ENCODE measurements around the gene TMEM245. TPM values are rescaled to one million over a fixed set of nuclear protein-coding genes. Genes with fewer than 3 reads are reported as not detected.
"Not testable (repeated sequence)": the region's sequence is repeated elsewhere in the genome, so short reads cannot be mapped to it uniquely, and the experiment has no call there.

Gene TMEM245
- total and polyA plus RNA-seq, 10 of the 15 experiments (the other 5 are each of a cell fraction or from before 2014, with no cell fraction given), result 7.4 to 36.1 (median 19.0) TPM

- ATAC-seq (no peak), DNase-seq (ENCODE audit: low read depth, low spot score) (no peak), FAIRE-seq (no peak)
- intact Hi-C loops (cut with micrococcal nuclease; ENCODE audit: unreplicated experiment), result no loop called here
- Histone ChIP-seq H3K9me3 (replicated peaks; ENCODE audit: control insufficient read depth, insufficient read depth, low read length) (no peaks in the 10 kb centered on the region; the same call in 2 of the 3 replicates), H3K4me1 (ENCODE audit: control insufficient read depth, insufficient read depth, low read length) (no peaks in the 10 kb centered on the region), H3K79me2 (ENCODE audit: control insufficient read depth, insufficient read depth, low read length) (no peaks in the 10 kb centered on the region), H3K36me3 (ENCODE audit: control insufficient read depth in 2 of 2, insufficient read depth in 2 of 2, low read length in 1 of 2) (no peaks in the 10 kb centered on the region; a peak in 1 of 4 replicates), H2AFZ (ENCODE audit: control insufficient read depth, low read depth, low read length) (no peak overlapping the region), H3K4me2 (ENCODE audit: control insufficient read depth, insufficient read depth) (no peak overlapping the region), H3K27me3 (replicated peaks in 1 of 2; ENCODE audit: control insufficient read depth in 2 of 2, insufficient read depth in 2 of 2, low read length in 1 of 2) (no peaks in the 10 kb centered on the region), H3K9ac (ENCODE audit: control insufficient read depth, insufficient read depth, low read length) (no peak overlapping the region), H3K27ac (ENCODE audit: control insufficient read depth, insufficient read depth) (no peak overlapping the region), H4K20me1 (ENCODE audit: control insufficient read depth, insufficient read depth) (no peaks in the 10 kb centered on the region), H3K4me3 (no peak overlapping the region)
- ChIA-PET SMC1A (ENCODE audit: uncharacterized antibody, unreplicated experiment) (no interaction called here), POLR2A (no interaction called here), RAD21 (ENCODE audit: unreplicated experiment) (no interaction called here), CTCF (no interaction called here)
- 97% methylated on average over 3 of the region's 3 CpGs for WGBS (ENCODE audit: insufficient coverage, insufficient replicate concordance, low lambda C conversion rate, missing lambda C conversion rate)
- in situ Hi-C loops (cut with MboI), result no loop called here
- no TSS peak for BruUV-seq (replicated peaks)
- TF ChIP-seq RELA (IDR thresholded peaks at IDR 0.05; ENCODE audit: borderline replicate concordance, partially characterized antibody) (no peak), JUND (IDR thresholded peaks at IDR 0.05; ENCODE audit: low read depth, low read length) (no peak), SPI1 (IDR thresholded peaks at IDR 0.05; ENCODE audit: borderline replicate concordance, insufficient read depth, low read depth, low read length) (no peak), PAX5 (IDR thresholded peaks at IDR 0.05; ENCODE audit: borderline replicate concordance, low read depth, low read length) (no peak), NKRF (conservative IDR thresholded peaks at IDR 0.05) (no peak), RELB (IDR thresholded peaks at IDR 0.05; ENCODE audit: low read depth) (no peak), SMAD5 (IDR thresholded peaks at IDR 0.05; ENCODE audit: low read depth) (no peak), MYC (IDR thresholded peaks at IDR 0.05; ENCODE audit: insufficient read depth, insufficient read length, insufficient replicate concordance, low read length, severe bottlenecking) (no peak), STAT1 (conservative IDR thresholded peaks at IDR 0.05) (no peak), FOS (IDR thresholded peaks at IDR 0.05; ENCODE audit: borderline replicate concordance, extremely low read depth, insufficient read length) (no peak), TCF12 (IDR thresholded peaks at IDR 0.05; ENCODE audit: low read depth, low read length) (no peak)
Observed at GRCh38 chr9:108972186-108972585, 147.6 kb downstream of the TMEM245 start.

- in situ Hi-C loops (cut with MboI); H3K9ac ChIP-seq (ENCODE audit: control insufficient read depth, insufficient read depth, low read length); H3K9me3 ChIP-seq (replicated peaks; ENCODE audit: control insufficient read depth, insufficient read depth, low read length); H2AFZ ChIP-seq (ENCODE audit: control insufficient read depth, low read depth, low read length); FAIRE-seq; intact Hi-C loops (cut with micrococcal nuclease; ENCODE audit: unreplicated experiment); H3K4me1 ChIP-seq (ENCODE audit: control insufficient read depth, insufficient read depth, low read length); H3K4me3 ChIP-seq; H3K27me3 ChIP-seq (replicated peaks in 1 of 2; ENCODE audit: control insufficient read depth in 2 of 2, insufficient read depth in 2 of 2, low read length in 1 of 2); BruUV-seq (replicated peaks); H3K79me2 ChIP-seq (ENCODE audit: control insufficient read depth, insufficient read depth, low read length); DNase-seq (ENCODE audit: low read depth, low spot score); POLR2A ChIA-PET; RAD21 ChIA-PET (ENCODE audit: unreplicated experiment); H4K20me1 ChIP-seq (ENCODE audit: control insufficient read depth, insufficient read depth); H3K27ac ChIP-seq (ENCODE audit: control insufficient read depth, insufficient read depth); H3K36me3 ChIP-seq (ENCODE audit: control insufficient read depth in 2 of 2, insufficient read depth in 2 of 2, low read length in 1 of 2); H3K4me2 ChIP-seq (ENCODE audit: control insufficient read depth, insufficient read depth); SMC1A ChIA-PET (ENCODE audit: uncharacterized antibody, unreplicated experiment); ATAC-seq: not testable (repeated sequence)
- WGBS (ENCODE audit: insufficient coverage, insufficient replicate concordance, low lambda C conversion rate, missing lambda C conversion rate), result 100% methylated on average over 2 of the region's 2 CpGs
- CTCF ChIA-PET, result interaction anchor here (5.3 kb wide), 1 partner anchor 17 kb away, joined by 23 read pairs; no protein-coding TSS in a partner anchor
Observed at GRCh38 chr9:108971392-108971791, 148.4 kb downstream of the TMEM245 start.
